ENCODE results near the gene CCDC137. TPM values are rescaled to one million over a fixed set of nuclear protein-coding genes. Genes with fewer than 3 reads are reported as not detected.

The CCDC137 gene
- total and polyA plus RNA-seq, 2 of the 13 experiments (the other 11 are each of a cell fraction or from before 2014, with no cell fraction given) = 14.6 to 39.1 TPM

- TF ChIP-seq ZBTB49 (CRISPR knock-in tag; IDR thresholded peaks at IDR 0.05; ENCODE audit: borderline replicate concordance) (no peak), CENPBD1 (CRISPR knock-in tag; IDR thresholded peaks at IDR 0.05; ENCODE audit: borderline replicate concordance, low read depth) (0 out of 2 replicates have a peak, but pooled peaks have one; percentile 4), ARID5B (CRISPR knock-in tag; IDR thresholded peaks at IDR 0.05) (no peak), NR2F1 (CRISPR knock-in tag; IDR thresholded peaks at IDR 0.05) (no peak), ZNF883 (CRISPR knock-in tag; IDR thresholded peaks at IDR 0.05; ENCODE audit: not compliant biosample characterization) (no peak), ZNF460 (CRISPR knock-in tag; IDR thresholded peaks at IDR 0.05; ENCODE audit: borderline replicate concordance) (0 out of 2 replicates have a peak, but pooled peaks have one; percentile 31), ELF1 (CRISPR knock-in tag; IDR thresholded peaks at IDR 0.05) (no peak), ZNF747 (CRISPR knock-in tag; IDR thresholded peaks at IDR 0.05; ENCODE audit: borderline replicate concordance) (no peak), HNRNPL (IDR thresholded peaks at IDR 0.05; ENCODE audit: low read depth, low read length) (no peak), ATF5 (CRISPR knock-in tag; IDR thresholded peaks at IDR 0.05; ENCODE audit: low read depth) (no peak), ZNF777 (CRISPR knock-in tag; IDR thresholded peaks at IDR 0.05) (no peak), FOXM1 (CRISPR knock-in tag; IDR thresholded peaks at IDR 0.05) (no peak), ZNF768 (CRISPR knock-in tag; IDR thresholded peaks at IDR 0.05) (no peak), ZNF18 (CRISPR knock-in tag; IDR thresholded peaks at IDR 0.05; ENCODE audit: insufficient replicate concordance) (peak; percentile 6), ZNF331 (CRISPR knock-in tag; IDR thresholded peaks at IDR 0.05) (no peak), RARA (CRISPR knock-in tag; IDR thresholded peaks at IDR 0.05) (peak; percentile 43; the same call in 1 of the 2 replicates), ZNF792 (CRISPR knock-in tag; IDR thresholded peaks at IDR 0.05) (no peak)
Observed at GRCh38 chr17:81635431-81635830, 31.1 kb upstream of the CCDC137 start (continued).
